Middle frontal gyrus (tissue), 1 donor: ENCODE results near the gene CDC23.
"Not testable (repeated sequence)": the region's sequence is repeated elsewhere in the genome, so short reads cannot be mapped to it uniquely, and the experiment has no call there.

Experiments
- DNase-seq: peaks from one replicate; pipeline ENCODE4 v3.0.0-alpha.2; 2015; ENCODE audit warnings: low spot score; ENCODE audit errors: extremely low spot score

The CDC23 gene, protein sequence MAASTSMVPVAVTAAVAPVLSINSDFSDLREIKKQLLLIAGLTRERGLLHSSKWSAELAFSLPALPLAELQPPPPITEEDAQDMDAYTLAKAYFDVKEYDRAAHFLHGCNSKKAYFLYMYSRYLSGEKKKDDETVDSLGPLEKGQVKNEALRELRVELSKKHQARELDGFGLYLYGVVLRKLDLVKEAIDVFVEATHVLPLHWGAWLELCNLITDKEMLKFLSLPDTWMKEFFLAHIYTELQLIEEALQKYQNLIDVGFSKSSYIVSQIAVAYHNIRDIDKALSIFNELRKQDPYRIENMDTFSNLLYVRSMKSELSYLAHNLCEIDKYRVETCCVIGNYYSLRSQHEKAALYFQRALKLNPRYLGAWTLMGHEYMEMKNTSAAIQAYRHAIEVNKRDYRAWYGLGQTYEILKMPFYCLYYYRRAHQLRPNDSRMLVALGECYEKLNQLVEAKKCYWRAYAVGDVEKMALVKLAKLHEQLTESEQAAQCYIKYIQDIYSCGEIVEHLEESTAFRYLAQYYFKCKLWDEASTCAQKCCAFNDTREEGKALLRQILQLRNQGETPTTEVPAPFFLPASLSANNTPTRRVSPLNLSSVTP

DNA sequence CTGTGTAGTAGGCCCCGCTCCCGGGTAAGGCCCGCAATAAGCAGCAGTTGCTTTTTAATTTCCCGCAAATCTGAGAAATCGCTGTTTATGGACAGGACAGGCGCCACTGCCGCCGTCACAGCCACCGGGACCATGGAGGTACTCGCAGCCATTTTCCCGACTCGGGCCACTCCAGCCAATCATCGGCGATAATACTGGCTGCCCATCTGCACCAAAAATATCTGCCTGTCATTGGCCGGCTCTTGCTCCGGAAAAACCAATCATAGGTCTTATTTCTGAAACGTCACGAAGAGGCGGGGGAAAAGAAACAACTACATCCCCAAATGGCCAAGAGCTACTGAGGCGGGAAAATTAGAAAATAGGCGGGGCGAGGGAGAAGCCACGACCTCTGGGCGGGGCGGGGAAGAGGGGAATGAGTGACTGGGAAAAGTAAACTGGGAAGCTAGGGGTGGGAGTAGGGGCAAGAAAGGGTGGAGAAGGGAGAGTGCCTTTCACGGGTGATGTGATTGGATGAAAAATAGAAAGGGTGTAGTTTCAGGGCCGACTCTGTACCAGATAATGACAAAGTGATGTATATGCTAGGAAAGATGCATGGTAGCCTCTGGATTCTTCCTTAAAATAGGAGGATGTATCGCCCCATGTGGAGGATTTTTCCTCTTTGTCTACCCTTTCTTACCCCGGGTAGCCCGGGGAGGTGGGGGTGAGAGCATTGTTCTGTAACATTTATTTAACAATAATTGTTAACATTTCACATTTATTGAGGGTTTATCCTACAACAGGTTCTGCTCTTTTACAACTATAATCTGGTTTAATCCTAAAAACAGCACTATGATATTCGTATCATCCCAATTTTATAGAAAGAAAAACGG is at the start of gene CDC23:
Gene CDC23, minus strand, starts transcription at position 163 of the 869 bp plus-strand sequence. Its CDS starts 11 bp downstream, at position 152.
- peak; percentile 90 for DNase-seq

DNA sequence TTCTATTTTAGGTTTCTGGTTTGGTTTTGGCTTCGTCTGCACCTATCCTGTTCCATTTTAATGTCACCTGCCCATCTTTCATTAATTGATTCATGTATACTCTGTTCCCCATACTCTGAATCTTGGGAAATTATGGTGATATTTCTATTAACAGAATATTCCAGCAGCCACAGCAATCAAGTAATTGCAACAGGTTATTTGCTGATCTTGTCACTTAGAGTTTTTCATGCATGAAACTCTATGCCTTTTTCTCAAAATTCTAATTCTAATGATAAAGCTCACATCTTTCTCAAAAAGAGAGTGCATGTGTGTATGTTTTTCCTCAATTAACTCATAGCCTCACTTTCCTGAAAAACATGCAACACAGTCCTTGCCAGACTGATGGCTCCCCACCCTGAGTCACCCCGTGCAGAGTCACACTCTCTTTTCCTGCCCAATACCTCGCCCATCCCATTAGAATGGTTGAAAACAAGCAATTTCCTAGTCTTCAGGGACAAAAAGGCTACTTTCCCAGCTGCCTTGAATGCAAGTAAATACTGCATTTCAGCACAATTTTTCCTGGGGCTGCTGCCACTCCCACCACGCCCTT is 45.7 kb upstream of the CDC23 start:
- no peak for DNase-seq

DNA sequence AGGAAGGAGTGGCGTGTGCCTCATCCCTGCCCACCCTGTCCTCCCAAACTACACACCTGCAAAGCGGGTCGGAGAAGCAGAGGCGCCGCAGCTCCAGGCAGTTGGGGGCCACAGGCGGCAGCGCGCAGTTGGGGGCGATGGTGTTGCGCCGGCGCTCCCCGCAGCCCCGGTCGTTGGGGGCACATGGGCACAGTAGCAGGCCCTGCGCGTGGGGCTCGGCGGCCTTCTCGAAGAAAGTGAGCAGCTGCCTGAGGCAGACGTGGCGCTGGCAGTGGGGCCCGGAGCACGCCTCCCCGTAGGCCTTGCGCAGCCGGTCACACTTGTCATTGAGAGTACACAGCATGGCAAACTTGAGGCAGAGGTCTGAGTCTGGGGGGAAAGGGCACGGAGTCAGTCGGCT is 44.5 kb upstream of the CDC23 start:
- DNase-seq, result no peak

DNA sequence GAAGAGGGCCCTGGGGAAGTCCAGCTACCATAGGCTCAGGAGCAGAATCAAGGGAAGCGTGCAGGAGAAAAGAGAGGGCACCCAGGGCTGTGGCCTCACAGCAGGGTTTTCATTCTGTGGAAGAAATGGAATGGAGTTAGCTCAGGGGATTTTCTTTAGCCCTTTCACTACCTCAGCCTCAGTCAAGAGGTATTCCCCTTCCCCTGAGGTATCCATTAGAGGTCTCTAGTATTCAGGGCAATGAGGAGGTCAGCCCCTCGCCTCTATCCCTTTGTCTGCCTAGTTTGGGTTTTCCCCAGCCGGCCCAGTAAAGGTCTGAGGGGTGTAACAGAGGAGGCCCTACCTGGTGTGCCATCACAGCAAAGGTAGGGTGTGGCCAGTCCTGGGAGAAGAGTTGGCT is 39.8 kb upstream of the CDC23 start:
- no peak for DNase-seq

DNA sequence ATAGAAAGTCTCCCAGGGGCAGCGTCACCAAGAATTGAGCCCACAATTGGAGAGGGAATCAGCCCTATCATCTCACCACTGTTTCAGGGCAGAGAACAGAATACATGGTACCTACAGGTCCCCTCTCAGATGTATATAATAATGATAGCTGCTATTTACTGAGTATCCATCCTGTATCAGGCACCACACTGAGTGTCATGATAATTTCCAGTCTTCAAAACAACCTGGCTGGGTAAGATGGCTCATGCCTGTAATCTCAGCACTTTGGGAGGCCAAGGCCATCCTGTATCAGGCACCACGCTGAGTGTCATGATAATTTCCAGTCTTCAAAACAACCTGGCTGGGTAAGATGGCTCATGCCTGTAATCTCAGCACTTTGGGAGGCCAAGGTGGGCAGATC is 34.7 kb upstream of the CDC23 start:
- not testable (repeated sequence) for DNase-seq

DNA sequence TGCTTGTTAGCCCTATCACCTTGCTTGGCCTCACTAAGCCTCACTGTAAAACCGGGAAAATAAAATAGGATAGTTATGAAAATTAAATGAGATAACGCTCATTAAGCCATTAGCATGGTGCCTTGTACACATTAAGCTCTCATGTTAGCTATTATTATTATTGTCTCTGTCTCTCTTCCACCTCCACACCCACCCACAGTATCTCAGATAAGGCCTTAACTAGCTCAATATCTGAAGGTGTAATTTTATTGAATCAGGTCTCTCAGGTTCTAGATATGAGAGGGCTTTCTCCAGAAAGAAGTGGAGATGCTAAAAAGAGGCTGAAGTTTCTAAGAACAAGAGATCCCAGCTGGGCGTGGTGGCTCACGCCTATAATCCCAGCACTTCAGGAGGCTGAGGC is 33.7 kb upstream of the CDC23 start:
- DNase-seq, result no peak

DNA sequence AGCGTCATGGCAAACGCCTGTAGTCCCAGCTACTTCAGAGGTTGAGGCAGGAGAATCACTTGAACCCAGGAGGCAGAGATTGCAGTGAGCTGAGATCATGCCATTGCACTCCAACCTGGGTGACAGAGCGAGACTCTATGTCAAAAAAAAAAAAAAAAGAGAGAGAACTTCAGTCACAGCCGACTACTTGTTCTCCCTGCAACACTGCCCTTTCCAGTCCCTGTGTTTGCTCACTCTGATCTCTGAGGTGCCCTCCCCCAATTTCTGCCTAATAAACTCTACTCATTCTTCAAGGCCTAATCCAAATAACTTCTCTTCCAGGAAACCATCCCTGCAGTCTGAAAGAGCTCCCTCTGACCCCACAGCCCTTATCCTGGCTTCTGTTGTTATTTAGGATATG is 33.2 kb upstream of the CDC23 start:
- no peak for DNase-seq

DNA sequence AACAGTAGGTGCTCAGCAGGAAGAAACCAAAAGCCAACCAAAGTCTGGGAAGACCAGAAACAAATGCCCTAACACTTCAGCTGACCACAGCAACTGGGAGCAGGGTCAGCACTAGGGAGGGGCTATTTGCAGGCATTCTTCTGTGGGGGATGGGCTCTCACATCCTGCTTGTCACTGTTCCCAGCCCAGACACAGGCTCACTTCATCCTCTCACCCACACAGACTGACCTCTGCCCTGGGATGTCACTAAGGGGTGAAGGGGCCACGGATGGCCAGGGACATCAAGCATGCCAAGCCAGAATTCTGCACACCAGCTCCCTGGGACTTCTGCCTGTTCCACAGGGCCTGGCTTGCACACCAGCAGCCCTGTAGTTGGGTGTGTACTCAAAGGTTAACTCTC is 32.6 kb upstream of the CDC23 start:
- DNase-seq, result no peak

DNA sequence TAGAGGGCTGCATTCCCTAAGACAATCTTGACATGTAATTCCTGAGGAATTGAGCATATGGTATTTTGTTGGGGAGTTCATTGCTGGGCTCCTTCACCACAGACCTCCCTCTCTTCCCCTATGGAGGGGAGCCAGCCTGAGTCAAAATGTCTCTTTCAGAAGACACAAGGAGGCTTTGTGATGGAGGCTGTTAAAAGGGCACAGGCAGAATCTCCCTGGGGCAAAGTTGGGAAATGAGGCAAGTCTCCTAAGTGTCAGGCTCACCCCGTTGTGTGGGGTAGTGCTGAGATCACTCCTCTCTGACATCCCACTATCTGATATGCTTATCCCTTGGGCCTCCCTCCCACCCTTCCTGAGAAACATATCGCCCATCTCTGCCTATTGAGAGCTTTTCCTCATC is 30.7 kb upstream of the CDC23 start:
- no peak for DNase-seq

DNA sequence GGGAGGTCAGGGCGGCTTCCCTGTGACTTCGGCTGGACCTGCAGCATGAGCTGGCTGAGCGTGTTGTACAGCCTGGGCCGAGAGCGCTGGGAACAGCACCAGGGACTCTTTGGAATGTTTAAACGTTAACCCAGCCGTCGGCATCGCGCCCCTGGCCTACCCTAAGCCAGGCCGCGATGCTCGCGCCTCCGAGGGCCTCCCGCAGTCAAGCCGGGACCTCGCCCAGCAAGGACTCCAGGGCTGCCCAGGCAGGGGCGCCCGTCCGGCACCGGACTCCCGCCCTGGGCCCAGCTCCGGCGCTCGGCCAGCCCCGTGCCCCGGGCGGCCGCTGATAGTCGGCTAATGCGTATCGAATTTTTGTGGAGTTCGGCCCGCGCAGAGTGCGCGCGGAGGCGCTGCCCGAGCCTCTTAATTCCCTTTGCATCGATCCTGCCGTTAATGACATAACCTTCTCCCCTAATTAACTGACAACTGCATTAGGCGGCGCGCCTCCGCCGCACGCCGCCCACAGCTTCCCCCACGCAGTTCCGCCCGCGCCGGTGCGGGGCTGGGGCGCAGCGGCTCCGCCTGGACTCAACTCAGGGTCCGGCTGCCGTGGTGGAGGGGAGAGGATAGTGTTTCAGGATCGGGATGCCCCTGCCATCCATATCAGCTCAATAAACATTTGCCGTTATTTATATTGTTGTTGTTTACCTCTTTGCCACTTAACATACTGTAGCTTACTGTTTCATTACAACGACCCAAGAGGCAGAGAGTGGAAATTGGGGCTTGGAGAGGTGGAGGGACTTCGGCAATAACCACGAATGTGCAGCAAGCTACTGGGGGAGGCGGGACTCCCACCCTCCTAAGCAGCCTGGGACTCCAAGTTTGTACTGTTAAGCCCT is 28.8 kb upstream of the CDC23 start:
- DNase-seq, result no peak

DNA sequence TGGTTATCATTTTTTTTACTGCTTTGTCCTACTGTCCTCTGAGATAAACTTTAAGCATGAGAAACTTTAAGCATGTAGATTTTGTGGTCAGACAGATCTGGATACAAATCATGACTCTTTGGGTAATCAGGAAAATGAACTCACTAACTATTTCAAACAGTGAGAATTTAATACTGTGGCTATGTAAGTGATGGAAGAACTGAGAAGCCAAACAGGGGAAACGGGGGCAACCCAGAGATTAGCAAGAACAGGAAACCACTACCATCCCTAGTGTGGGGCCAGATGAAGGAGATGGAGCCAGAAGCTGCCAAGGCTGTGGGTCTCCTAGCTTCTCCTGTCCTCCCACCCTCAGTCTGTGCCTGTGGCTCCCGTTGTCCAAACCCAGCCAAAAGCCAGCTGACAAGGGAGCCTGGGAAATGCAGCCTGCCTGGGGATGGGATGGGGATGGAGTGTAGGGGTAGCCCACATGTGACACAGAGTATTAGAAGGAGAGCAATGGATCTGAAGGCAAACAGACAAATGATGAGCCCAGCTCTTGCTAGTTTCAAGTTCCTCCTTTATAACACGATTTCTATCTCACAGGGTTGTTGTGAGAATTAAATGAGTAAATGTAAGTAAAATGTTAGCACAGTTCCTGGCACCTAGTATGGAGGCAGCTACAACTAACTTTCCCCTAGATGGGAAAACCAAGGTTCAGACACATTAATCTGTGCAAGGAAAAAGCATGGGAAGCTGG is 27.7 kb upstream of the CDC23 start:
- no peak for DNase-seq

DNA sequence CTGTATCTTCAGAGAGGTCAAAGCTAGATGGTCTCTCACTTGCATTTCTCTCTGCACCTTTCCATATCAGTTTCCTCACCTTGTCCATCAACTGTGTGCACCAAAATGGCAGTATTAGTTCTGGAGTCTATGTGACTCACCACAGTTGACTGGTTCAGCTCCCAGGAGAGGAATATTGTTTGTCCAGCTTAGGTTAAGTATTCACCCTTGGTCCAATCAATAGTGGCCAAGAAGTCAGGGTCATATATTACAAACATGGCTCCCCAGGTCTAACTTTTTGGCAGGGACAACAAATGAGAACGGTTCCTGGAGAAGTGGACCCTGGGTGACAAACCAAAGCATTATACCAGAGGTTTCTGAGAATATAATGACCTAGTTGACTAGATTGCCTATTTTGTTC is 24.9 kb upstream of the CDC23 start:
- DNase-seq, result no peak

DNA sequence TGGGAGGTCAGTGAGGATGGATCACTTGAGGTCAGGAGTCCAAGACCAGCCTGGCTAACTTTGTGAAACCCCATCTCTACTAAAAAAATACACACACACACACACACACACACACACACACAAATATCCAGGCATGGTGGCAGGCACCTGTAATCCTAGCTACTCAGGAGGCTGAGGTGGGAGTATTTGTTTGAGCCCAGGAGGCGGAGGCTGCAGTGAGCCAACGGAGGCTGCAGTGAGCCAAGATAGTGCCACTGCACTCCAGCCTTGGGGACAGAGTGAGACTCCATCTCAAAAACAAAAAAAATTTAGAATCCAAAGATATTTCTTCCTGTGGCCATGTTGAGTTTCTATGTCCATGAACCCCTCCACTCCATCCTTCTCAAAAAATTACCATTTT is 21.5 kb upstream of the CDC23 start:
- no peak for DNase-seq

DNA sequence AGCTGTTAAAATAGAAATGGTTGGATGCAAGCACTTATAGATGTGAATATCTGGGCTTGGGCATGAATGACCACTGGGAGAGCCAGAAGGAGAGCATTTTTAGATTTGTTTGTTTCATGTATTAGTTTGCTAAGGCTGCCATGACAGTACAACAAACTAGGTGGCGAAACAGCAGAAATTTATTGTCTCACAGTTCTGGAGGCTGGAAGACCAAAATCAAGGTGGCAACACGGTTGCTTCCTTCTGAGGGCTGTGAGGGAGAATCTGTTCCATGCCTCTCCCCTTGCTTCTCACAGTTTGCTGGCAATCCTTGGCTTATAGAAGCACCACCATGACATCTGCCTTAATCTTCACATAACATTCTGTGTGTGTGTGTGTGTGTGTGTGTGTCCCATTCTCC is 20.2 kb upstream of the CDC23 start:
- no peak for DNase-seq

DNA sequence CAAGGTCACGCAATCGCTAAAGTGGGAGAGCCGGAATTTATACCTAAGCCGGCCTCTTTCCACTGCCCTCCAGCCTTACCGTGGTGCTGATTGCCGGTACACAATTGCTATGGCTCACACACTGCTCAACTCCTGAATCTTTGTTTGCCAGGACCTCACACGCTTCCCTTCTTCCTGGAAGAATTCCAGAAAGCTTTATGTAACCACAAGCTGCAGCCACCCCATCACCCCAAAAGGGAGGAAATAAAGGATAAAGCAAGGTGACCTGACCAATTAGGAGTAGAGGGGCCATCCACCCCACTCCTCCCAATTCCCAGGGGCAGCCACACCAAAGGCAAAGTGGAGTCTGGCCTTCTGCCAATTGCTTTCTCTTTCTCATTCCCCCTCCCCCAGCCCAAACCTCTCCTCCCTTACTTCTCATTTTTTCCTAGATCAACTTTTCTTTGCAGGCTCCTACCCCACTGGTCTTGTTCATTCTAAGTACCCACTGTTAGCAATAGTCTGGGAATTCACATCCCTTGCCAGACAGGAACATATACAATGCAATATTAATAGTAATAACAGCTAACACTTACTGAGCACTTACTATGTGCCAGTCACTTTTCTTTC is 18.0 kb upstream of the CDC23 start:
- DNase-seq, result no peak

DNA sequence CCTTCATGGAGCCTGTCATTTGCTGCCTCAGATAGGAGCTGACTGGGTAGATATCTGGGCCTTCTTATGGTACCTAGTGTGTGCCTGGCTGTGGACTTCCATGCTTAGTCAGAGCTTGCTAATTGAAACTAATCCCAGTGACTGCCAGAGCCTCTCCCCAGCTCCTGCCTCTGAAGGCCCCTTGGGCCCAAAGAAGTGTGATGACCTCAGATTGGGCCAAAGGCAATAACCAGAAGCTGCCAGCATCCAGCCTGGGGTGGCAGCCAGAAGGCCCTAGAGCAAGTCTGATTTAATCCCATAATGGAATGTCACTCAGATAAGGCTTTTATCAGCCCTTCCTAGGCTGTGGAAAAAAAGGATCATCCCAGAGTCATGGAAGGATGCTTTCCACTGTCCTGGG is 17.1 kb upstream of the CDC23 start:
- no peak for DNase-seq

DNA sequence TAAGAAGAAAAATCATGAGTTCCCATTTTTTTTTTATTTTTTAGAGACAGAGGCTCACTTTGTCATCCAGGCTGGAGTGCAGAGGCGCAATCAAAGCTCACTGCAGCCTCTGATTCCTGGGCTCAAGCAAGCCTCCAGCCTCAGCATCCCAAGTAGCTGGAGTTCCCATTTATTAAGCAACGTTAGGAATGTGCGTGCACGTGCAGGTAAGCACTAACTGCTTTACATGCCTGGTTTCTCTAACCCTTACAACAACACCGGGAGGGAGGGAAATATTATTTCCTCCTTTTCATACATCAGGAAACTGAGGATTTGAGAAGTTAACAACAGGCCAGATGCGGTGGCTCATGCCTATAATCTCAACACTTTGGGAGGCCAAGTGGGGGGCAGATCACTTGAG is 16.3 kb upstream of the CDC23 start:
- no peak for DNase-seq

DNA sequence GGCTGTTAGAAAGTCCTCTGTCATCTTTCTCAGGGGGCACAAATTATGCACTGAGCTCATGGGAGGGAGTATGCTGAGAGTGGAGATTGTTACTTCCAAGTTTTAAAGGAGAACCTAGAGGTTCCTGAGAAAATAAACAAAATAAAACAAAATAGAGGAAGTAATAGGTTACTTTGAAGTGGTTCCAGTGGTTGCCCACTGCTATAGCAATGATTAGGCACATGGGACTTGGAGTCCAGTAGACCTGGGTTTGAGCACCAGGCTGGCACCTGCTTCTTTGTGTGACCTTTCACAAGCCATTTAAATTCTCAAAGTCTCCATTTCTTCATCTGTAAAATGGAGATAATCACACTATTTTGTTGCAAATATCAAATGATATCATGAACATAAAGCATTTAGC is 13.8 kb upstream of the CDC23 start:
- DNase-seq, result no peak

DNA sequence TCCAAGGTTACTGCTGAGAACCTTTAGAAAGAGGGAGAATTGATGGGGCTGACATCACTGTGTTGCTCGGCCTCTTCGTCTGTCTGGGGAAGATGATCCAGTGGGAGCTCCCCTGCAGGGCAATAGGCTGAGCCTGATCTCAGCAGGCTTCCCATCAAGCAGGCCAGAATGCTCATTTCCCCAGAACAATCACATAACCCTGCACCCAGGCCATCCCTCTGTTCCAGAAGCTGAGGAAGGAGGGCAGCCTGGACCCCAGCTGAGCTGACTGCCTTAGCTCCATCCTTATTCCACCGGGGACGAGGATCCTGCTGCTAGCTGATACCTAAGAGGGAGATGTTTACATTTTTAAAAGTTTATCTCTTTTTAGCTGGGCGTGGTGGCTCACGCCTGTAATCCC is 11.6 kb upstream of the CDC23 start:
- no peak for DNase-seq

DNA sequence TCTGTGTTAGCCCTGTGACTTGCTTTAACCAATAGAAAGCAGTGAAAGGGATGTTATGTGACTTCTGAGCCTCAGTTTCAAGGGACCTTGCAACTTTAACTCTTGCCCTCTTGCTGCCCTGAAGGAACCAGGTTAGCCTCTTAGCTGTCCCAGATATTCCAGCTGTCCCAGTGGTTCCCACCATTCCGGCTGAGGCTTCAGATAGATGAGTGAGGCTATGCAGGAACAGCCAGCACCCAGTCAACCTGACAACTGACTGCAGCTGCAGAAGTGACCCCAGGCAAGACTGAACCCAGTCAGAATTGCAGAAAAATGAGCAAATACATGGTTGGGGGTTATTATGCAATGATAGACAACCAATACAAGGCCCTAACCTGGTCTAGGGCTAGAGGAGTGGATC is 10.4 kb upstream of the CDC23 start:
- DNase-seq, result no peak
